Skeletal muscle tissue (tissue), 4 donors: ENCODE data around the gene TFF1. TPM values are rescaled to one million over a fixed set of nuclear protein-coding genes. Genes with fewer than 3 reads are reported as not detected.

Experiments used
- H3K27ac ChIP-seq: one replicate; pipeline ENCODE4 v1.7.0; 2013; ENCODE audit warnings: mild to moderate bottlenecking, low read depth, low read length, inconsistent platforms
- H3K27me3 ChIP-seq, 3 donors: one replicate each; pipeline ENCODE4 v1.7.0; 2013; ENCODE audit warnings: low read length in 3 of 3; ENCODE audit not compliant: control insufficient read depth in 3 of 3, insufficient read depth in 3 of 3
- H3K36me3 ChIP-seq, 3 donors: one replicate each; pipeline ENCODE4 v1.7.0; 2013; ENCODE audit warnings: low read length in 3 of 3; ENCODE audit not compliant: control insufficient read depth in 3 of 3, insufficient read depth in 3 of 3
- H3K4me1 ChIP-seq, 3 donors: one replicate each; pipeline ENCODE4 v1.7.0; 2013; ENCODE audit warnings: low read length in 3 of 3, mild to moderate bottlenecking in 3 of 3; ENCODE audit not compliant: control insufficient read depth in 3 of 3, insufficient read depth in 3 of 3
- H3K4me3 ChIP-seq, 3 donors: one replicate each; pipeline ENCODE4 v1.7.0; 2013; ENCODE audit warnings: low read length in 3 of 3
- H3K9ac ChIP-seq, 3 donors: one replicate each; pipeline ENCODE4 v1.7.0; 2013; ENCODE audit warnings: low read length in 3 of 3, mild to moderate bottlenecking in 3 of 3, moderate library complexity in 2 of 3, low read depth in 1 of 3
- H3K9me3 ChIP-seq, 3 donors: one replicate each; pipeline ENCODE4 v1.7.0; 2013; ENCODE audit warnings: low read length in 3 of 3; ENCODE audit not compliant: control insufficient read depth in 3 of 3
- total RNA-seq: library from RNA; depleted of rRNA; stranded (reverse); fragments of >200 nt; gene quantifications from one replicate; pipeline ENCODE4 v1.2.3, GENCODE V29; 2014
- donor health status: Osteomylitis.

TFF1 gene
- total RNA-seq, 1 donor from 2014 or later: not detected

GRCh38 chr21:42375966-42376337 is 9.6 kb upstream of the TFF1 start:
- no peaks in the 10 kb centered on the region for H3K4me1 ChIP-seq
- no peaks in the 10 kb centered on the region for H3K36me3 ChIP-seq
- no peaks in the 10 kb centered on the region for H3K9me3 ChIP-seq
- no peak overlapping the region for H3K27ac ChIP-seq
- peaks cover 13 to 43% (median 41%) of the 10 kb centered on the region in 3 donors for H3K27me3 ChIP-seq
- H3K4me3 ChIP-seq: no peak overlapping the region
- no peak overlapping the region for H3K9ac ChIP-seq

GRCh38 chr21:42375506-42375905 is 9.2 kb upstream of the TFF1 start:
- Histone ChIP-seq H3K4me1 (no peaks in the 10 kb centered on the region), H3K27me3 (peaks cover 16 to 48% (median 46%) of the 10 kb centered on the region in 3 donors), H3K9me3 (no peaks in the 10 kb centered on the region), H3K27ac (no peak overlapping the region), H3K36me3 (no peaks in the 10 kb centered on the region), H3K9ac (no peak overlapping the region), H3K4me3 (no peak overlapping the region)

GRCh38 chr21:42374864-42375499 is 8.6 kb upstream of the TFF1 start:
- no peaks in the 10 kb centered on the region for H3K36me3 ChIP-seq
- H3K4me1 ChIP-seq: no peaks in the 10 kb centered on the region
- H3K9ac ChIP-seq: no peak overlapping the region
- no peak overlapping the region for H3K4me3 ChIP-seq
- H3K27me3 ChIP-seq: peaks cover 18 to 51% (median 49%) of the 10 kb centered on the region in 3 donors
- H3K27ac ChIP-seq: no peak overlapping the region
- no peaks in the 10 kb centered on the region for H3K9me3 ChIP-seq

- H3K36me3 ChIP-seq: no peaks in the 10 kb centered on the region
- H3K4me3 ChIP-seq: no peak overlapping the region
- no peak overlapping the region for H3K27ac ChIP-seq
- H3K9ac ChIP-seq: no peak overlapping the region
- H3K9me3 ChIP-seq: no peaks in the 10 kb centered on the region
- H3K4me1 ChIP-seq: no peaks in the 10 kb centered on the region
- H3K27me3 ChIP-seq: peaks cover 18 to 53% (median 49%) of the 10 kb centered on the region in 3 donors
These were observed 8.1 kb upstream of the TFF1 start for GRCh38 chr21:42374457-42374856.

- Histone ChIP-seq H3K9me3 (no peaks in the 10 kb centered on the region), H3K4me3 (no peak overlapping the region), H3K9ac (no peak overlapping the region), H3K27ac (no peak overlapping the region), H3K4me1 (no peaks in the 10 kb centered on the region), H3K36me3 (no peaks in the 10 kb centered on the region), H3K27me3 (peaks cover 18 to 53% (median 49%) of the 10 kb centered on the region in 3 donors)
These were observed 7.6 kb upstream of the TFF1 start for GRCh38 chr21:42373908-42374455.

DNA sequence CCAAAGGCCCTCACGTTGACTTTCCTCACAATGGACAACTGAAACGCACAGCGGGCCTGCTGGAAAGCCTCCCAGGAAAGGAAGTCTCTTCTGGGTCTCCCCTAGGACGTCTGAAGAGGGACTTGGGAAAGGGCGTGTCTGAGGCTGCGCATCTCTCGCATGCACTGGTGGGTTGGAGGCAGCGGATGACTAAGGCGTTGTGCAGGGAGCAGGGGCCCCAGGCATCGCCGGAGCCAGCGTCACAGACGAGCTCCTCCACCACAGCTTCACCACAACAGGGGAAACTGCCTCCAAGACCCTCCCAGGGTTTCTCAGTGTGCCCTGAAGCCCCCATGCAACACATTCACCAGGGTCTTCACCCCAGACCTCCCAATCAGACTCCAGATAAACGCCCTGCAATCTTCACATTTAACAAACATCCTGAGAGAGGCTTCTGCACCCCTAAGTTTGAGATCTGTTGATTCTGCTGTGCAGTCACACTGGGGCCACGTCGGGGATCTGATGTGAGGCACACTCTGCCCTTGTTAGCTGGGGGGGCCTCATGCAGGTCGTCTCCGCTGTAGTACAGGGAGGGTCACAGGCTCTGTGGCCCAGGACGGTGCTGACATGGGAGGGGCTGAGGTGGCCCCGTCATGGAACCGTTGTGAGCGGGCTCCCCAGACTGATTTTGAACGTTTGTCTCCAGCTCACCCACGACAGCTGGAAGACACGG is 7.0 kb upstream of the TFF1 start:
- H3K4me1 ChIP-seq: no peaks in the 10 kb centered on the region
- H3K27ac ChIP-seq: no peak overlapping the region
- no peaks in the 10 kb centered on the region for H3K9me3 ChIP-seq
- H3K36me3 ChIP-seq: no peaks in the 10 kb centered on the region
- H3K27me3 ChIP-seq: peaks cover 18 to 53% (median 49%) of the 10 kb centered on the region in 3 donors
- H3K4me3 ChIP-seq: no peak overlapping the region
- H3K9ac ChIP-seq: no peak overlapping the region

DNA sequence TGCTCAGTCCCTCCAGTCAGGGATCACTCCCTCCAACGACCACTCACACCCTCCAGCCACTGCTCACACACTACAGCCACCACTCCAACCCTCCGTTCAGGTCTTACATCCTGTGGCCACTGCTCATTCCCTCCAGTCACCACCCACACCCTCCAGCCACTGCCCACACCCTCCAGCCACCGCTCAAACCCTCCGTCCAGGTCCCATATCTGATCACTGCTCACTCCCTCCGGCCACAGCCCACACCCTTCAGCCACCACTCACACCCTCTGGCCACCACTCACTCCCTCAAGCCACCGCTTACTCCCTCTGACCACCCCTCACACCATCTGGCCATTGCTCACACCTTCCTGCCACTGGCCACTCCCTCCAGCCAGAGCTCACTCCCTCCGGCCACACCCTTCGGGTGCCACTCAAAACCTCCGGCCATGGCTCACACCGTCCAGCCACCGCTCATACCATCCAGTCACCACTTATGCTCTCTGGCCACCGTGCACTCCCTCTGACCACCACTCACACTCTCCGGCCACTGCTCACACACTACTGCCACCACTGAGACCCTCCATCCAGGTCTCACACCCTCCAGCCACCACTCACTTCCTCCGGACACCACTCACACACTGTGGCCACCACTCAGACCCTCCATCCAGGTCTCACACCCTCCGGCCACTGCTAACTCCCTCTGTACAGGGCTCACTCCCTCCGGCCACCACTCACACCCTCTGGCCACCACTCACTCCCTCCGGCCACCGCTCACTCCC is 4.7 kb upstream of the TFF1 start:
- no peaks in the 10 kb centered on the region for H3K4me1 ChIP-seq
- no peak overlapping the region for H3K27ac ChIP-seq
- no peaks in the 10 kb centered on the region for H3K36me3 ChIP-seq
- no peak overlapping the region for H3K4me3 ChIP-seq
- H3K9me3 ChIP-seq: no peaks in the 10 kb centered on the region
- peaks cover 14 to 38% (median 36%) of the 10 kb centered on the region in 3 donors for H3K27me3 ChIP-seq
- H3K9ac ChIP-seq: no peak overlapping the region

DNA sequence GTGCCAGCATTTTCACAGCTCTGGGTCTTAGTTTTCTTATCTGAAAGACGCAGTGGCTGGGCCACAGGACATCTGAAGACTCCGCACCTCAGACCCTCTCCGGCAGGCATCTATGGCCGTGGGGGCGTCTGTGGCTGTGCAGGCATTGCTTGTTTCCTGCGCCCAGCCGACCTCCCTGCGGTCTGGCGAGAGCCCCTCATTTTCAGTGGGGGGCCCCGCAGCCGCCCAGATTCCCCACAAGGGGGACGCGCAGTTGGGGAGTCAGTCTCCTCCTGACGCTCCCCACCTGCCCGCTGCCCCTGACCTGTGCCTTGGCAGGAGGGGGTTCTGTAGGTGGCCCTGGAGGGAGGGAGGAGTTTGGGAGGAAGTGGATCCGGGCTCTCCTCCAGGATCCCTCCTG is 3.5 kb upstream of the TFF1 start:
- Histone ChIP-seq H3K9me3 (no peaks in the 10 kb centered on the region), H3K27ac (no peak overlapping the region), H3K4me1 (no peaks in the 10 kb centered on the region), H3K36me3 (no peaks in the 10 kb centered on the region), H3K4me3 (no peak overlapping the region), H3K27me3 (peaks cover 12 to 41% (median 32%) of the 10 kb centered on the region in 3 donors), H3K9ac (no peak overlapping the region)

DNA sequence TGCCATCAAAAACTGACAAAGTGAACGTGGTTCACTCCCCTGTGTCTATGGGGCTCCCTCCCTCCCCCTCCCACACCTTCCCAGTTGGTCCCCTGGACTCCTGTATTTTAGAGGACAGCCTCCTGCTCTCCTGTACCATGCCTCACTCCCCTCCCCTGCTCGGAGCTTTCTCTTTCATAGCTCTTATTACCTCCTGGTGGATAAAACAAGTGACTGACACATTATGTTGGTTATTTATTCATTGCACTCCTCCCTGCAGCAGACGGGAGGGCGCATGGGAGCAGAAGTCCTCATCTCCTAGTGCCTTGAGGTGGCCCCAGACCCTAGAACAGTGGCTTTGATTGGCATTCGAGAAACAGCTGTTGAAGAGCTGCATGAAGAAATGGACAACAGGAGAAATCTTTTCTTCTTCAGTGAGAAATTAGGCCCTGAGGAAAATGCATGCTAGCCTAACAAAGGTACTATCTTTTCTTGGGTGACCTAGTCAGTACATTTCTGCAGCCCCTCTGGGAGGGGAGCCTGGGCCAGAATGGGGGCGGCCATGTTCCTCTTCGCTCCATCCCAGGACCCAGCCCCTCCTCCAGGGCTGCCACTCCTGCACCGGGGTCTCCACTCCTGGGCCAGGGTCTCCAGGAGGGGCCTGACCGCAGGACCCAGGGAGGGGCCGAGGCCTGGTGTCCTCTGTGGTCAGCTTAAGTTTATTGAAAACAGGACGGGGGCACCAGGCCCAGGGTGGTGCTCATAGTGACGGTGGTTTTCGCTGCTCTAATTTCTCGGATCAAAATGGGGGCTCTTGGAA is 1.2 kb upstream of the TFF1 start:
- Histone ChIP-seq H3K4me1 (no peaks in the 10 kb centered on the region), H3K4me3 (no peak overlapping the region), H3K27ac (no peak overlapping the region), H3K36me3 (no peaks in the 10 kb centered on the region), H3K9me3 (no peaks in the 10 kb centered on the region), H3K9ac (no peak overlapping the region), H3K27me3 (peaks cover 23 to 45% (median 33%) of the 10 kb centered on the region in 3 donors)
